Measurements from ENCODE around the gene RIC8B. TPM values are rescaled to one million over a fixed set of nuclear protein-coding genes. Genes with fewer than 3 reads are reported as not detected.

The RIC8B gene
- total RNA-seq, 1 donor from 2014 or later = 16.7 TPM

DNA sequence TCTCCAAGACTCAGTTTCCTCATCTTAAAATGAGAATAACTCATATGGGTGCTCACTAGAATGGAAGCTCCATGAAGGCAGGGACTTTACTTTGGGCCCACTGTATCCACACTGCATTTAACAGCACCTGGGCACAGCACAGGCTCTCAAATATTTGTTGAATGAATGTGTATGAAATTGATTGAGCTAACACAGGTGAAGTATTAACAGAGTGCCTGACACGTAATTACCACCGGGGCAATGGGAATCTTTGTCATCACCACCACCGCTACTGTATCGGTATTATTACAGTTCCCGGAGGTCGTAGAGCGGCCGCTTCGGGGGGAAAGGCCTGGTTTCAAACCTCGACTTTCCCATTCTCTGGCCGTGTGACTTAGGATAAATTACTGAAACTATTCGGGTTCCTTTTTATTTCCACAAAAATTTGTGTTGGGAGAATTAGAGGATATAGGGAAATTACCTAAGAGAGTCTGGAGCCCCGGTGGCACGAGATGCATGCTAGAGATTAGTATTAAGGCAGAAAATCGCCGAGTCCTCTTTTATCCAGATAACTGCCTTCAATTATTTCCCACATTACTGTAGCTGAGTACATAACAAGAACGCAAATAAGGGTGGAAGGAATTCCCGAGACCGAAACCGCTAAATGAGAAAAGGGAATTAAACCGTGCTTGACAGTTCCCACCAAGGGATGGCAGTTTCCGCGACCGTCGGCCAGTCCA lies 1.0 kb upstream of the RIC8B start:
- Histone ChIP-seq H3K36me3 (no peaks in the 10 kb centered on the region), H3K4me1 (peaks cover 15% of the 10 kb centered on the region), H3K27ac (peak overlapping the region; percentile 95), H3K4me3 (peak overlapping the region; percentile 84), H3K27me3 (ENCODE audit: low read depth) (no peaks in the 10 kb centered on the region), H3K9me3 (no peaks in the 10 kb centered on the region)
- ATAC-seq = peak in 1 of 2 donors; percentile 1
- TF ChIP-seq CTCF (IDR thresholded peaks at IDR 0.05) = no peak
- intact Hi-C loops (cut with DNase I) = no loop called here
- no peak for DNase-seq

DNA sequence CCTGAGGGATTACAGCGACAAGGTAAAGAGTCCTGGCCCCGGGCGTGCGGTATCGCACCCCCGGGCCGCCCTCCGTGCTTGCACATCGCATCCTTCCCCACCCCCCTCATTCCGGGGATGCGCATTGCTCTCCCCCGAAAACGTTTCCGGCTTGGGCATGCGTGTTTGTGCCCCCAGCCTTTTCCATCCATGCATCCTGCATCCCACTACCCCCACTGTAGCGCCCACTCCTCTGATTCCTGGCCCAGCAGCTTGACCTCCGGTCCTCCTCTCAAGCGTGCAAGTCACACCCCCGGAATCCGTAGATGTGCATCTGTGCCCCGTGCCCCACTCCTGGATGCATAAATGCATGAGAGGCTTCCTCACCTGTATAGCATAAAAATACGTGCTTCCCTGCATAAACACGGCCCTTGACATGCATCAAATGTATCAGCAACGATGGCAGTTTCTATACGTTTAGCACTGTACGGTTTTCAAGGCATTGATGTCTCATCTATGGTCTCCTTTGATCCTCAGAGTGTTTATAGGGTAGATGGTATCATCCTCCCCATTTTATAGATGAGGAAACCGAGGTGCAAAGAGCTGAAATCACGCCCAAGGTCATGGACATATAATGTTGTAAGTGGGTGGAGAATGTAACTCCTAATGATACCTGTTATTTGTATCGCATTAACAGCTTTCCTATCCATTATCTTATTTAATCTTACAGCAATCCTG lies 484 bp downstream of the RIC8B start:
- H3K27ac ChIP-seq = peak overlapping the region; percentile 95
- intact Hi-C loops (cut with DNase I) = no loop called here
- TF ChIP-seq CTCF (IDR thresholded peaks at IDR 0.05) = no peak

DNA sequence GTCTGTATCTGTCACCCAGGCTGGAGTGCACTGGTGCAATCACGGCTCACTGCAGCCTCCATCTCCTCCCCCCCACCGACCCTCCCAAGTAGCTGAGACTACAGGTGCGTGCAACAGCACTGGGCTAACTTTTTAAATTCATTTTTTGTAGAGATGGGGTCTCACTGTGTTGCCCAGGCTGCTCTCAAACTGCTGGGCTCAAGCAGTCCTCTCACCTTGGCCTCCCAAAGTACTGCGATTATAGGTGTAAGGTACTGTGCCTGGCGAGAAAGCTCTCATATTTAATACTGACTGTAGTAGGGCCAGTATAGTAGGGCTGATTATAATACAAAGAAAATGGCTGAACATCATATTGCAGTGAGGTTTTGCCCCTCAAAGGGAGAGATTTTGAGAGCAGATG lies 2.4 kb downstream of the RIC8B start:
- H3K4me1 ChIP-seq = peaks cover 15% of the 10 kb centered on the region
- no peaks in the 10 kb centered on the region for H3K9me3 ChIP-seq
- H3K4me3 ChIP-seq = no peak overlapping the region
- H3K36me3 ChIP-seq = no peaks in the 10 kb centered on the region
- no peak for DNase-seq
- H3K27me3 ChIP-seq (ENCODE audit: low read depth) = no peaks in the 10 kb centered on the region
- TF ChIP-seq CTCF (IDR thresholded peaks at IDR 0.05) = no peak
- ATAC-seq = no peak
- intact Hi-C loops (cut with DNase I) = no loop called here
- H3K27ac ChIP-seq = no peak overlapping the region

More for the DNA sequence above, 484 bp downstream of the RIC8B start:
- ATAC-seq = no peak
- no peak for DNase-seq
- H3K36me3 ChIP-seq = no peaks in the 10 kb centered on the region
- no peaks in the 10 kb centered on the region for H3K9me3 ChIP-seq
- no peaks in the 10 kb centered on the region for H3K27me3 ChIP-seq (ENCODE audit: low read depth)
- H3K4me3 ChIP-seq = peak overlapping the region; percentile 84
- peaks cover 15% of the 10 kb centered on the region for H3K4me1 ChIP-seq

- ATAC-seq = no peak
- Histone ChIP-seq H3K4me1 (peaks cover 8% of the 10 kb centered on the region), H3K4me3 (no peak overlapping the region), H3K27me3 (ENCODE audit: low read depth) (no peaks in the 10 kb centered on the region), H3K36me3 (peaks cover 17% of the 10 kb centered on the region), H3K27ac (no peak overlapping the region), H3K9me3 (no peaks in the 10 kb centered on the region)
- DNase-seq = no peak
- TF ChIP-seq CTCF (IDR thresholded peaks at IDR 0.05) = no peak
- intact Hi-C loops (cut with DNase I) = no loop called here
Measured at GRCh38 chr12:106780010-106780631, 5.6 kb downstream of the RIC8B start.

GRCh38 chr12:106782619-106783018 lies 8.1 kb downstream of the RIC8B start:
- no peak overlapping the region for H3K27ac ChIP-seq
- H3K36me3 ChIP-seq = peaks cover 34% of the 10 kb centered on the region
- no peak for DNase-seq
- intact Hi-C loops (cut with DNase I) = no loop called here
- no peak for TF ChIP-seq CTCF (IDR thresholded peaks at IDR 0.05)
- no peak overlapping the region for H3K4me3 ChIP-seq
- H3K4me1 ChIP-seq = no peaks in the 10 kb centered on the region
- H3K27me3 ChIP-seq (ENCODE audit: low read depth) = no peaks in the 10 kb centered on the region
- ATAC-seq = no peak
- H3K9me3 ChIP-seq = no peaks in the 10 kb centered on the region
